ENCODE results near the gene NALCN. TPM values are rescaled to one million over a fixed set of nuclear protein-coding genes. Genes with fewer than 3 reads are reported as not detected.

The NALCN gene
- total and polyA plus RNA-seq, 2 experiments from 2014 or later: 0.50 to 0.87 TPM

DNA sequence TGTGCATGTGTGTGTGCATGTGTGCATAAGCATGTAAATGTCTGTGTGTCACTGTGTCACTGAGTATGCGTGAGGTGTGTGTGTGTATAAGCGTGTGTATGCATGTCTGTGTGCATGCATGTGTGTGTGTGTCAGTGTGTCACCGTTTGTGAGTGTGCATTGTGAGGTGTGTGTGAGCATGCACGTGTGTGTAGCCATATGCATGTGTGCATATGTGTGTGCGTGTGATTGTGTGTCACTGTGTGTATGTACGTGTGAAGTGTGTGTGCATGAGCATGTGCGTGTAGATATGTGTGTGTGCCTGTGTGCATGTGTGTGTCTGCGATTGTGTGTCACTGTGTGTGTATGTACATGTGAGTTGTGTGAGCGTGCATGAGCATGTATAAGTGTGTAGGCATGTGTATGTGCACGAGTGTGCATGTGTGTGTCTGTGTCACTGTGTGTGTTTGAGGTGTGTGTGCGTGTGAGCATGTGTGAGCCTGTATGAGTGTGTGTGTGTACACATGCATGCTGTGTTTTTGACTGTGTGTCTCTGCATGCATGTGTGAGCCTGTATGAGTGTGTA lies 144.5 kb downstream of the NALCN start:
- H3K27ac Mint-ChIP-seq: no peak overlapping the region
- Histone ChIP-seq H3F3A (replicated peaks; ENCODE audit: low read depth) (no peaks in the 10 kb centered on the region), H3K27me3 (ENCODE audit: insufficient read depth) (no peaks in the 10 kb centered on the region), H3K27ac (ENCODE audit: low read depth) (no peak overlapping the region), H3K4me2 (no peak overlapping the region), H3K36me3 (ENCODE audit: insufficient read depth) (no peaks in the 10 kb centered on the region), H3K4me3 (no peak overlapping the region), H3K9me2 (ENCODE audit: insufficient read depth) (0 out of 2 replicates have a peak, but pooled peaks cover 4% of the 10 kb centered on the region), H2AFZ (no peak overlapping the region), H4K20me1 (replicated peaks; ENCODE audit: insufficient read depth) (no peaks in the 10 kb centered on the region), H3K4me1 (ENCODE audit: insufficient read depth) (peaks cover 17% of the 10 kb centered on the region), H3K79me2 (replicated peaks; ENCODE audit: insufficient read depth) (no peaks in the 10 kb centered on the region)
- H3K4me1 Mint-ChIP-seq: peaks cover 11% of the 10 kb centered on the region; the same call in 2 of the 3 replicates
- H3K36me3 Mint-ChIP-seq (ENCODE audit: low read depth): no peaks in the 10 kb centered on the region
- peaks cover 6% of the 10 kb centered on the region for H3K27me3 Mint-ChIP-seq (ENCODE audit: insufficient read depth, low read depth, poor library complexity)
- no peak for DNase-seq (ENCODE audit: low spot score)
- ATAC-seq: no peak
- TF ChIP-seq, protein P1, sequence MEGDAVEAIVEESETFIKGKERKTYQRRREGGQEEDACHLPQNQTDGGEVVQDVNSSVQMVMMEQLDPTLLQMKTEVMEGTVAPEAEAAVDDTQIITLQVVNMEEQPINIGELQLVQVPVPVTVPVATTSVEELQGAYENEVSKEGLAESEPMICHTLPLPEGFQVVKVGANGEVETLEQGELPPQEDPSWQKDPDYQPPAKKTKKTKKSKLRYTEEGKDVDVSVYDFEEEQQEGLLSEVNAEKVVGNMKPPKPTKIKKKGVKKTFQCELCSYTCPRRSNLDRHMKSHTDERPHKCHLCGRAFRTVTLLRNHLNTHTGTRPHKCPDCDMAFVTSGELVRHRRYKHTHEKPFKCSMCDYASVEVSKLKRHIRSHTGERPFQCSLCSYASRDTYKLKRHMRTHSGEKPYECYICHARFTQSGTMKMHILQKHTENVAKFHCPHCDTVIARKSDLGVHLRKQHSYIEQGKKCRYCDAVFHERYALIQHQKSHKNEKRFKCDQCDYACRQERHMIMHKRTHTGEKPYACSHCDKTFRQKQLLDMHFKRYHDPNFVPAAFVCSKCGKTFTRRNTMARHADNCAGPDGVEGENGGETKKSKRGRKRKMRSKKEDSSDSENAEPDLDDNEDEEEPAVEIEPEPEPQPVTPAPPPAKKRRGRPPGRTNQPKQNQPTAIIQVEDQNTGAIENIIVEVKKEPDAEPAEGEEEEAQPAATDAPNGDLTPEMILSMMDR (conservative IDR thresholded peaks at IDR 0.05; ENCODE audit: low read depth in 2 of 2): no peak
- TF ChIP-seq ZNF114 (CRISPR knock-in tag; IDR thresholded peaks at IDR 0.05): no peak
- no peak for TF ChIP-seq JUNB (IDR thresholded peaks at IDR 0.05; ENCODE audit: unreplicated experiment)
- no peaks in the 10 kb centered on the region for H3K9me3 Mint-ChIP-seq
- H3K4me3 Mint-ChIP-seq: no peak overlapping the region

DNA sequence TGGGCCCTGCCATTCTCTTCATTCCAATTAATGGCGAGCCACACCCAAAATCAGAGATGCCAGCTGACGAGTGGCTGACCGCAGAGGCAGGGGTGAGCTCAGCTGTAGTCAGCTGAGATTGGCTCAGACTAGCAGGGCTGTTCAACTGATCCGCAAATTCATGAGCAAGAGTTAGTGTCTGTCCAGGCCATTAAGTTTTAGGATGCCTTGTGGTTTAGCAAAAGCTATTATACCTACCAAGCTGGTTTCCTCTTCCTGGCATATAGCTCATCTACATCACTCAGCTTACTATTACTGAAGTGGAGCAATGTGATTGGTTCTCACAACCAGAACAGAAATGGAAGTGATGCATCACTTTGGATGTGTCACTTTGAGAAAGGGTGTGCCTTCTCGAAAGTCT lies 148.7 kb downstream of the NALCN start:
- Histone ChIP-seq H3K36me3 (ENCODE audit: insufficient read depth) (no peaks in the 10 kb centered on the region), H3K79me2 (replicated peaks; ENCODE audit: insufficient read depth) (no peaks in the 10 kb centered on the region), H3K4me2 (no peak overlapping the region), H3K27ac (ENCODE audit: low read depth) (no peak overlapping the region), H3K27me3 (ENCODE audit: insufficient read depth) (no peaks in the 10 kb centered on the region), H3F3A (replicated peaks; ENCODE audit: low read depth) (no peaks in the 10 kb centered on the region), H4K20me1 (replicated peaks; ENCODE audit: insufficient read depth) (no peaks in the 10 kb centered on the region), H3K4me3 (no peak overlapping the region), H3K4me1 (ENCODE audit: insufficient read depth) (no peaks in the 10 kb centered on the region), H3K9me2 (ENCODE audit: insufficient read depth) (peaks cover 16% of the 10 kb centered on the region), H2AFZ (no peak overlapping the region)
- Mint-ChIP-seq H3K4me1 (no peaks in the 10 kb centered on the region), H3K9me3 (no peaks in the 10 kb centered on the region), H3K4me3 (no peak overlapping the region), H3K27ac (no peak overlapping the region), H3K36me3 (ENCODE audit: low read depth) (no peaks in the 10 kb centered on the region), H3K27me3 (ENCODE audit: insufficient read depth, low read depth, poor library complexity) (no peaks in the 10 kb centered on the region)
- TF ChIP-seq EZH2phosphoT487 (IDR thresholded peaks at IDR 0.05; ENCODE audit: unreplicated experiment) (no peak), NANOG (IDR thresholded peaks at IDR 0.05; ENCODE audit: borderline replicate concordance) (no peak), CREB1 (CRISPR knock-in tag; IDR thresholded peaks at IDR 0.05; ENCODE audit: low read depth) (no peak), ZNF331 (CRISPR knock-in tag; IDR thresholded peaks at IDR 0.05; ENCODE audit: low read depth) (no peak), JUNB (IDR thresholded peaks at IDR 0.05; ENCODE audit: unreplicated experiment) (no peak)
- TF ChIP-seq, protein P1 (conservative IDR thresholded peaks at IDR 0.05; ENCODE audit: low read depth in 2 of 2): no peak
- ATAC-seq: no peak
- no peak for DNase-seq (ENCODE audit: low spot score)
